H1 (cell line): ENCODE results near the gene ZNF398. TPM values are rescaled to one million over a fixed set of nuclear protein-coding genes. Genes with fewer than 3 reads are reported as not detected.

Source experiments
- CTCF ChIA-PET: fragments of 300-600 bp; sonication (Branson Sonifier 250); formaldehyde crosslinking; loops from one replicate; lab custom pipeline; 2021; ENCODE audit not compliant: partially characterized antibody; lab: Charles Lee
- POLR2A ChIA-PET: fragments of 300-600 bp; sonication (Branson Sonifier 250); formaldehyde crosslinking; loops from one replicate; lab custom pipeline; 2021; ENCODE audit warnings: inconsistent platforms; ENCODE audit not compliant: partially characterized antibody; lab: Charles Lee
- DNase-seq, 2 experiments: peaks; one replicate each; pipeline versions ENCODE4 v3.0.0 to v3.0.0-alpha.2; 2010 to 2022; ENCODE audit warnings: low spot score in 2 of 2, low read depth in 1 of 2, mixed read lengths in 1 of 2
- FAIRE-seq: peaks from 2 replicates; lab custom pipeline; 2011; peaks lifted over from hg19 to GRCh38; lab: Jason Lieb, UNC
- H2AFZ ChIP-seq: 2 replicates; pipeline ENCODE4 v1.8.1; 2012; ENCODE audit warnings: low read length, inconsistent platforms
- H2AK5ac ChIP-seq: 2 replicates; pipeline ENCODE4 v1.6.1; 2013; ENCODE audit warnings: low read depth, low read length
- H2BK120ac ChIP-seq: replicated peaks from 2 replicates; pipeline ENCODE3; 2013; ENCODE audit warnings: low read depth, low read length, inconsistent platforms
- H2BK12ac ChIP-seq: 2 replicates; pipeline ENCODE4 v1.6.1; 2013; ENCODE audit warnings: low read depth, low read length
- H2BK15ac ChIP-seq: 2 replicates; pipeline ENCODE4 v1.6.1; 2013; ENCODE audit warnings: low read length
- H2BK20ac ChIP-seq: 2 replicates; pipeline ENCODE4 v1.6.1; 2013; ENCODE audit warnings: low read length
- H2BK5ac ChIP-seq: 2 replicates; pipeline ENCODE4 v1.6.1; 2013; ENCODE audit warnings: low read depth, low read length
- H3K14ac ChIP-seq: 2 replicates; pipeline ENCODE4 v1.6.1; 2013; ENCODE audit warnings: inconsistent platforms; ENCODE audit not compliant: insufficient read length
- H3K18ac ChIP-seq: 2 replicates; pipeline ENCODE4 v1.6.1; 2013; ENCODE audit warnings: low read length; ENCODE audit errors: extremely low read depth
- H3K23ac ChIP-seq: 2 replicates; pipeline ENCODE4 v1.6.1; 2013; ENCODE audit warnings: inconsistent platforms; ENCODE audit not compliant: insufficient read length
- H3K23me2 ChIP-seq: 2 replicates; pipeline ENCODE4 v1.6.1; 2013; ENCODE audit warnings: low read depth, low read length
- H3K27ac ChIP-seq: 2 replicates; pipeline ENCODE4 v1.6.1; 2011; ENCODE audit warnings: low read depth, low read length, inconsistent platforms
- H3K27me3 ChIP-seq, 4 experiments: replicated peaks in 1 of 4; 1 replicate in 1 of 4; 2 replicates in 3 of 4; pipeline versions ENCODE4 v1.6.1 to v1.8.1; 2011 to 2013; ENCODE audit warnings: low read length in 3 of 4, mild to moderate bottlenecking in 3 of 4, inconsistent platforms in 2 of 4, mixed read lengths in 2 of 4, moderate library complexity in 1 of 4; ENCODE audit not compliant: control insufficient read depth in 3 of 4, insufficient read depth in 3 of 4; ENCODE audit errors: extremely low read depth in 1 of 4
- H3K36me3 ChIP-seq, 4 experiments: 2 replicates each; pipeline versions ENCODE4 v1.6.1 to v1.8.1; 2011 to 2013; ENCODE audit warnings: mild to moderate bottlenecking in 4 of 4, low read length in 3 of 4, moderate library complexity in 2 of 4, control low read depth in 1 of 4, inconsistent platforms in 1 of 4; ENCODE audit not compliant: insufficient read depth in 4 of 4, control insufficient read depth in 2 of 4
- H3K4ac ChIP-seq: replicated peaks from 2 replicates; pipeline ENCODE3; 2013; ENCODE audit warnings: low read length, low read depth, mixed read lengths, inconsistent platforms; ENCODE audit not compliant: insufficient read length
- H3K4me1 ChIP-seq, 4 experiments: replicated peaks in 1 of 4; 1 replicate in 1 of 4; 2 replicates in 3 of 4; pipeline versions ENCODE4 v1.6.1 to v1.8.1; 2011 to 2013; ENCODE audit warnings: low read length in 3 of 4, inconsistent platforms in 2 of 4, mixed read lengths in 1 of 4; ENCODE audit not compliant: insufficient read depth in 4 of 4, control insufficient read depth in 3 of 4
- H3K4me2 ChIP-seq, 2 experiments: 2 replicates each; pipeline versions ENCODE4 v1.6.1 to v1.8.1; 2011 to 2013; ENCODE audit warnings: low read depth in 2 of 2, low read length in 2 of 2, control low read depth in 1 of 2, inconsistent platforms in 1 of 2, mild to moderate bottlenecking in 1 of 2; ENCODE audit not compliant: insufficient read depth in 1 of 2
- H3K4me3 ChIP-seq, 4 experiments: fragments of 200-600, 300-600 bp in 1 of 4; sonication (generic), shearing (Covaris generic), sonication (Bioruptor Twin) in 1 of 4; 2 replicates each; pipeline versions ENCODE4 v1.5.1 to v1.8.1; 2011 to 2016; ENCODE audit warnings: low read length in 4 of 4, low read depth in 3 of 4, control low read depth in 2 of 4, inconsistent platforms in 2 of 4, mild to moderate bottlenecking in 2 of 4, mixed read lengths in 1 of 4, moderate library complexity in 1 of 4; ENCODE audit not compliant: insufficient read depth in 2 of 4; ENCODE audit errors: extremely low read depth in 1 of 4
- H3K56ac ChIP-seq: replicated peaks from 2 replicates; pipeline ENCODE3; 2013; ENCODE audit warnings: low read depth, mild to moderate bottlenecking, mixed read lengths, low read length, inconsistent platforms; ENCODE audit not compliant: insufficient read length
- H3K79me1 ChIP-seq: 2 replicates; pipeline ENCODE4 v1.6.1; 2013; ENCODE audit warnings: low read depth, low read length, control low read depth
- H3K79me2 ChIP-seq, 2 experiments: 2 replicates each; pipeline versions ENCODE4 v1.6.1 to v1.8.1; 2012 to 2013; ENCODE audit warnings: low read length in 2 of 2, mild to moderate bottlenecking in 2 of 2, inconsistent platforms in 1 of 2; ENCODE audit not compliant: insufficient read depth in 2 of 2, control insufficient read depth in 1 of 2
- H3K9ac ChIP-seq, 4 experiments: replicated peaks in 1 of 4; 1 replicate in 1 of 4; 2 replicates in 3 of 4; pipeline versions ENCODE4 v1.6.1 to v1.8.1; 2011 to 2013; ENCODE audit warnings: low read depth in 3 of 4, low read length in 3 of 4, control low read depth in 2 of 4, mild to moderate bottlenecking in 2 of 4, moderate library complexity in 2 of 4, inconsistent platforms in 1 of 4; ENCODE audit errors: extremely low read depth in 1 of 4
- H3K9me3 ChIP-seq, 2 experiments: 2 replicates each; pipeline versions ENCODE4 v1.6.1 to v1.8.1; 2012 to 2013; ENCODE audit warnings: mild to moderate bottlenecking in 2 of 2, moderate library complexity in 2 of 2, control low read depth in 1 of 2, inconsistent platforms in 1 of 2, low read depth in 1 of 2, low read length in 1 of 2, mixed read lengths in 1 of 2; ENCODE audit not compliant: insufficient read depth in 2 of 2
- H4K20me1 ChIP-seq, 2 experiments: replicated peaks in 1 of 2; 2 replicates each; pipeline versions ENCODE3 to v1.8.1; 2011 to 2013; ENCODE audit warnings: inconsistent platforms in 2 of 2, low read length in 2 of 2, mild to moderate bottlenecking in 1 of 2; ENCODE audit not compliant: insufficient read depth in 2 of 2, control insufficient read depth in 1 of 2
- H4K5ac ChIP-seq: 2 replicates; pipeline ENCODE4 v1.6.1; 2013; ENCODE audit warnings: low read length, low read depth, mixed read lengths, inconsistent platforms; ENCODE audit not compliant: insufficient read length
- H4K8ac ChIP-seq: 2 replicates; pipeline ENCODE4 v1.8.0; 2013; ENCODE audit warnings: mild to moderate bottlenecking, moderate library complexity, low read length, inconsistent platforms; ENCODE audit not compliant: insufficient read depth; ENCODE audit errors: extremely low read depth
- H4K91ac ChIP-seq: replicated peaks from 2 replicates; pipeline ENCODE3; 2013; ENCODE audit warnings: low read length, mixed read lengths, inconsistent platforms; ENCODE audit not compliant: insufficient read length
- BCL11A ChIP-seq, 2 experiments: IDR thresholded peaks; one replicate each; pipeline ENCODE4 v1.6.1; 2011; ENCODE audit warnings: low read depth in 2 of 2, low read length in 2 of 2, mild to moderate bottlenecking in 2 of 2
- CBX5 ChIP-seq: fragments of 300-800, 300-1000 bp; sonication (generic); IDR thresholded peaks from 2 replicates; pipeline ENCODE4 v1.7.1; 2016; ENCODE audit warnings: antibody characterized with exemption, low read length, low read depth
- EP300 ChIP-seq, 2 experiments: IDR thresholded peaks; 1 replicate in 1 of 2; 2 replicates in 1 of 2; pipeline ENCODE4 v1.6.1; 2011 to 2012; ENCODE audit warnings: low read depth in 2 of 2, low read length in 2 of 2, mild to moderate bottlenecking in 2 of 2, borderline replicate concordance in 1 of 2, inconsistent platforms in 1 of 2, moderate library complexity in 1 of 2
- EZH2 ChIP-seq: fragments of 200-600 bp; sonication (generic); IDR thresholded peaks from 2 replicates; pipeline ENCODE4 v1.7.1; 2012; ENCODE audit warnings: low read depth, mild to moderate bottlenecking, moderate library complexity, low read length, inconsistent platforms; ENCODE audit not compliant: severe bottlenecking
- SIX5 ChIP-seq: IDR thresholded peaks from 2 replicates; pipeline ENCODE4 v1.6.1; 2011; ENCODE audit warnings: mild to moderate bottlenecking, low read depth, low read length
- WGBS, 2 experiments: shearing (Covaris generic) in 1 of 2; methylation state at CpG; one replicate each; pipeline versions ENCODE4 v1.1.6 to v1.1.7; 2013 to 2015; ENCODE audit warnings: low lambda C conversion rate in 2 of 2, mixed read lengths in 2 of 2, inconsistent platforms in 1 of 2, low coverage in 1 of 2, missing lambda C conversion rate in 1 of 2; ENCODE audit not compliant: insufficient replicate concordance in 2 of 2, insufficient coverage in 1 of 2, insufficient read length in 1 of 2; ENCODE audit errors: extremely low coverage in 1 of 2, missing lambda C conversion rate in 1 of 2; 5-methylcytosine and 5-hydroxymethylcytosine counted together
- polyA plus RNA-seq, 7 experiments: library from polyadenylated mRNA; depleted of rRNA in 3 of 7; stranded (reverse) in 5 of 7; unstranded in 2 of 7; fragments of >200 nt in 5 of 7; fragments of 200-250 nt in 2 of 7; gene quantifications; 1 replicate in 5 of 7; 2 replicates in 1 of 7; 4 replicates in 1 of 7; pipeline versions ENCODE4 v1.2.1 to v1.2.3, GENCODE V29; 2011 to 2013; ENCODE audit warnings: missing spikeins in 2 of 7, mixed read lengths in 2 of 7
- total RNA-seq: library from RNA; stranded (reverse); fragmentation: NEBNext Ultra II Directional; extraction: Animal tissue kit (Norgen Biotek cat#: 25700); gene quantifications from 2 replicates; pipeline ENCODE4 v1.2.1, GENCODE V29; 2021

Gene ZNF398
- total and polyA plus RNA-seq, 2 of the 8 experiments (the other 6 are each of a cell fraction or from before 2014, with no cell fraction given) = 52.7 to 63.5 TPM

GRCh38 chr7:149225656-149226055, 78.4 kb downstream of the ZNF398 start:
- H3K4ac ChIP-seq = no peak overlapping the region
- no peak overlapping the region for H3K56ac ChIP-seq
- no peak overlapping the region for H2BK5ac ChIP-seq
- DNase-seq = no peak
- no peaks in the 10 kb centered on the region for H3K27me3 ChIP-seq
- no peak overlapping the region for H3K14ac ChIP-seq
- H3K79me2 ChIP-seq = no peaks in the 10 kb centered on the region
- 0 out of 2 replicates have a peak, but pooled peaks cover 4% of the 10 kb centered on the region for H3K23me2 ChIP-seq
- H3K79me1 ChIP-seq = peaks cover 2% of the 10 kb centered on the region; the same call in 1 of the 2 replicates
- H4K5ac ChIP-seq = no peak overlapping the region
- no peak overlapping the region for H2AK5ac ChIP-seq
- no peak for FAIRE-seq
- H2AFZ ChIP-seq = no peak overlapping the region
- no peaks in the 10 kb centered on the region for H3K9me3 ChIP-seq
- CTCF ChIA-PET = interaction anchor here (1.6 kb wide), 1 partner anchor 17 kb away, joined by 3 read pairs; no protein-coding TSS in a partner anchor
- no peak overlapping the region for H3K23ac ChIP-seq
- no peak for TF ChIP-seq CBX5
- TF ChIP-seq BCL11A (IDR thresholded peaks at IDR 0.05; ENCODE audit: low read depth in 2 of 2, low read length in 2 of 2) = no peak
- no peak for TF ChIP-seq EZH2
- TF ChIP-seq EP300 (IDR thresholded peaks at IDR 0.05; ENCODE audit: borderline replicate concordance in 1 of 2, low read depth in 2 of 2, low read length in 2 of 2) = no peak
- TF ChIP-seq SIX5 = no peak
- WGBS, 2 experiments = 94% methylated on average over 22 of the region's 22 CpGs; no CpG with 5 or more reads in 1 of the 2 experiments
- H3K4me2 ChIP-seq = no peak overlapping the region
- no peak overlapping the region for H4K8ac ChIP-seq
- H3K9ac ChIP-seq = no peak overlapping the region
- H4K91ac ChIP-seq = no peak overlapping the region
- no peak overlapping the region for H2BK120ac ChIP-seq
- no peak overlapping the region for H2BK15ac ChIP-seq
- POLR2A ChIA-PET = interaction anchor here (1.1 kb wide), 1 partner anchor 24 kb away, joined by 6 read pairs; no protein-coding TSS in a partner anchor
- no peak overlapping the region for H3K4me3 ChIP-seq
- peaks cover 0 to 10% of the 10 kb centered on the region in 2 experiments for H4K20me1 ChIP-seq
- peaks cover 0 to 20% (median 5%) of the 10 kb centered on the region in 4 experiments; a peak in 6 of 8 replicates for H3K36me3 ChIP-seq
- no peak overlapping the region for H3K27ac ChIP-seq
- no peak overlapping the region for H2BK12ac ChIP-seq
- H2BK20ac ChIP-seq = no peak overlapping the region
- no peaks in the 10 kb centered on the region; a peak in 1 of 7 replicates for H3K4me1 ChIP-seq
- no peak overlapping the region for H3K18ac ChIP-seq
